HCT116 (cell line): ENCODE measurements around the gene DELE1.

Experiments used
- ELF1 ChIP-seq: IDR thresholded peaks from 2 replicates; pipeline ENCODE4 v1.6.1; 2012; ENCODE audit warnings: low read depth, borderline replicate concordance
- EZH2 ChIP-seq: fragments of 200-600 bp; sonication (generic); IDR thresholded peaks from 2 replicates; pipeline ENCODE4 v1.6.1; 2017; ENCODE audit warnings: antibody characterized with exemption, mixed run types
- EZH2phosphoT487 ChIP-seq: fragments of 200-600 bp; IDR thresholded peaks from 2 replicates; pipeline ENCODE4 v1.6.1; 2018; ENCODE audit warnings: antibody characterized with exemption, borderline replicate concordance
- POLR2A ChIP-seq: IDR thresholded peaks from 2 replicates; pipeline ENCODE4 v1.7.0; 2011; ENCODE audit warnings: borderline replicate concordance; ENCODE audit not compliant: insufficient read depth, insufficient read length; ENCODE audit errors: extremely low read depth
- POLR2AphosphoS5 ChIP-seq: IDR thresholded peaks from 2 replicates; pipeline ENCODE4 v1.6.1; 2011; ENCODE audit warnings: mild to moderate bottlenecking, low read depth, low read length, moderate library complexity
- RAD21 ChIP-seq: IDR thresholded peaks from 2 replicates; pipeline ENCODE4 v1.6.1; 2012; ENCODE audit warnings: low read depth, mild to moderate bottlenecking
- SP1 ChIP-seq: IDR thresholded peaks from 2 replicates; pipeline ENCODE4 v1.6.1; 2012; ENCODE audit warnings: low read depth
- SRF ChIP-seq: IDR thresholded peaks from 2 replicates; pipeline ENCODE4 v1.6.1; 2012; ENCODE audit warnings: low read depth
- ZFX ChIP-seq: fragments of 450-650 bp; IDR thresholded peaks from 2 replicates; pipeline ENCODE4 v1.6.1; 2017
- ZNF274 ChIP-seq: fragments of 200-500 bp; sonication (Bioruptor generic); IDR thresholded peaks from 2 replicates; pipeline ENCODE4 v1.6.1; 2014; ENCODE audit warnings: mild to moderate bottlenecking, low read depth, low read length, inconsistent platforms
- TF ChIP-seq, protein P1 (sequence below), 3 experiments: fragments of 200-600 bp in 1 of 3; sonication (generic) in 1 of 3; IDR thresholded peaks in 2 of 3; conservative IDR thresholded peaks in 1 of 3; 2 replicates each; pipeline ENCODE4 v1.5.1; 2012 to 2017; ENCODE audit warnings: low read depth in 2 of 3, low read length in 2 of 3, antibody characterized with exemption in 1 of 3, borderline replicate concordance in 1 of 3, control low read depth in 1 of 3, mild to moderate bottlenecking in 1 of 3, mixed read lengths in 1 of 3, mixed run types in 1 of 3, moderate library complexity in 1 of 3; ENCODE audit not compliant: insufficient read depth in 1 of 3
- TF ChIP-seq, protein P2 (sequence below): IDR thresholded peaks from 2 replicates; pipeline ENCODE4 v1.6.1; 2012; ENCODE audit warnings: low read depth
- TF ChIP-seq, protein P3 (sequence below): IDR thresholded peaks from 2 replicates; pipeline ENCODE4 v1.6.1; 2012
- TF ChIP-seq, protein P4 (sequence below): IDR thresholded peaks from 2 replicates; pipeline ENCODE4 v1.6.1; 2012

DNA sequence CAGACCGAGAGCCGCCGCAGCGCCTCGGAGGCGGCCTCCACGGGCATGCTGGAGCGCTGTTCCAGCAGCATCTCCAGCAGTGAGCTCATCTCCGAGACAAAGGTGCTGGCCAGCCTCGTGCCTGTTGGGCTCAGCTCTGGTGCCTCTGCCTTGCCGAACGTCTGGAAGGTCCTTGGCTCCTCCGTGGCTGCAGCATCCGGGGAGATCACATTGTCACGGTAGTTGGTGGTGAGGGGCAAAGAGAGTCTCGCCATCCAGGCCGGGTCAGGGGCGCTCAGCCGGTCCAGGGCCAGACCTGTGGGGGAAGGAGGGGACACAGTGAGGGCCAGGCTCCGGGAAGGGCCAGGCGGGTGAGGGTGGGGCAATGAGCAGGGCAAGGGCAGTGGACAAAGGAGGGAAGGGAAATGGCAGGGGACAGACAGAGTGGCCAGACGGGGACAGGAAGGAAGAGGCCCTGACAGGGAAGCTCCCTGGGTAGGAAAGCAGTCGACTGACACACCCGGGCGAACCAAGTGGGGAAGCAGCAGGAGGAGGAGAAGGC, 21.9 kb downstream of the DELE1 start:
- TF ChIP-seq, protein P1, sequence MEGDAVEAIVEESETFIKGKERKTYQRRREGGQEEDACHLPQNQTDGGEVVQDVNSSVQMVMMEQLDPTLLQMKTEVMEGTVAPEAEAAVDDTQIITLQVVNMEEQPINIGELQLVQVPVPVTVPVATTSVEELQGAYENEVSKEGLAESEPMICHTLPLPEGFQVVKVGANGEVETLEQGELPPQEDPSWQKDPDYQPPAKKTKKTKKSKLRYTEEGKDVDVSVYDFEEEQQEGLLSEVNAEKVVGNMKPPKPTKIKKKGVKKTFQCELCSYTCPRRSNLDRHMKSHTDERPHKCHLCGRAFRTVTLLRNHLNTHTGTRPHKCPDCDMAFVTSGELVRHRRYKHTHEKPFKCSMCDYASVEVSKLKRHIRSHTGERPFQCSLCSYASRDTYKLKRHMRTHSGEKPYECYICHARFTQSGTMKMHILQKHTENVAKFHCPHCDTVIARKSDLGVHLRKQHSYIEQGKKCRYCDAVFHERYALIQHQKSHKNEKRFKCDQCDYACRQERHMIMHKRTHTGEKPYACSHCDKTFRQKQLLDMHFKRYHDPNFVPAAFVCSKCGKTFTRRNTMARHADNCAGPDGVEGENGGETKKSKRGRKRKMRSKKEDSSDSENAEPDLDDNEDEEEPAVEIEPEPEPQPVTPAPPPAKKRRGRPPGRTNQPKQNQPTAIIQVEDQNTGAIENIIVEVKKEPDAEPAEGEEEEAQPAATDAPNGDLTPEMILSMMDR (IDR thresholded peaks at IDR 0.05 in 2 of 3, conservative IDR thresholded peaks at IDR 0.05 in 1 of 3; ENCODE audit: borderline replicate concordance in 1 of 3, insufficient read depth in 1 of 3, low read depth in 2 of 3, low read length in 2 of 3) = no peak
- TF ChIP-seq SRF (no peak), POLR2A (no peak), ZNF274 (no peak), ELF1 (no peak), SP1 (no peak), POLR2AphosphoS5 (no peak), RAD21 (no peak), EZH2phosphoT487 (no peak), ZFX (no peak), EZH2 (no peak)
- TF ChIP-seq, protein P2, sequence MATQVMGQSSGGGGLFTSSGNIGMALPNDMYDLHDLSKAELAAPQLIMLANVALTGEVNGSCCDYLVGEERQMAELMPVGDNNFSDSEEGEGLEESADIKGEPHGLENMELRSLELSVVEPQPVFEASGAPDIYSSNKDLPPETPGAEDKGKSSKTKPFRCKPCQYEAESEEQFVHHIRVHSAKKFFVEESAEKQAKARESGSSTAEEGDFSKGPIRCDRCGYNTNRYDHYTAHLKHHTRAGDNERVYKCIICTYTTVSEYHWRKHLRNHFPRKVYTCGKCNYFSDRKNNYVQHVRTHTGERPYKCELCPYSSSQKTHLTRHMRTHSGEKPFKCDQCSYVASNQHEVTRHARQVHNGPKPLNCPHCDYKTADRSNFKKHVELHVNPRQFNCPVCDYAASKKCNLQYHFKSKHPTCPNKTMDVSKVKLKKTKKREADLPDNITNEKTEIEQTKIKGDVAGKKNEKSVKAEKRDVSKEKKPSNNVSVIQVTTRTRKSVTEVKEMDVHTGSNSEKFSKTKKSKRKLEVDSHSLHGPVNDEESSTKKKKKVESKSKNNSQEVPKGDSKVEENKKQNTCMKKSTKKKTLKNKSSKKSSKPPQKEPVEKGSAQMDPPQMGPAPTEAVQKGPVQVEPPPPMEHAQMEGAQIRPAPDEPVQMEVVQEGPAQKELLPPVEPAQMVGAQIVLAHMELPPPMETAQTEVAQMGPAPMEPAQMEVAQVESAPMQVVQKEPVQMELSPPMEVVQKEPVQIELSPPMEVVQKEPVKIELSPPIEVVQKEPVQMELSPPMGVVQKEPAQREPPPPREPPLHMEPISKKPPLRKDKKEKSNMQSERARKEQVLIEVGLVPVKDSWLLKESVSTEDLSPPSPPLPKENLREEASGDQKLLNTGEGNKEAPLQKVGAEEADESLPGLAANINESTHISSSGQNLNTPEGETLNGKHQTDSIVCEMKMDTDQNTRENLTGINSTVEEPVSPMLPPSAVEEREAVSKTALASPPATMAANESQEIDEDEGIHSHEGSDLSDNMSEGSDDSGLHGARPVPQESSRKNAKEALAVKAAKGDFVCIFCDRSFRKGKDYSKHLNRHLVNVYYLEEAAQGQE = no peak
- TF ChIP-seq, protein P3, sequence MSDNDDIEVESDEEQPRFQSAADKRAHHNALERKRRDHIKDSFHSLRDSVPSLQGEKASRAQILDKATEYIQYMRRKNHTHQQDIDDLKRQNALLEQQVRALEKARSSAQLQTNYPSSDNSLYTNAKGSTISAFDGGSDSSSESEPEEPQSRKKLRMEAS = no peak
- TF ChIP-seq, protein P4, sequence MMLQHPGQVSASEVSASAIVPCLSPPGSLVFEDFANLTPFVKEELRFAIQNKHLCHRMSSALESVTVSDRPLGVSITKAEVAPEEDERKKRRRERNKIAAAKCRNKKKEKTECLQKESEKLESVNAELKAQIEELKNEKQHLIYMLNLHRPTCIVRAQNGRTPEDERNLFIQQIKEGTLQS = no peak
